H1 (cell line): ENCODE results near the gene OR2T34. TPM values are rescaled to one million over a fixed set of nuclear protein-coding genes. Genes with fewer than 3 reads are reported as not detected.

ENCODE experiments used
- CTCF ChIA-PET: fragments of 300-600 bp; sonication (Branson Sonifier 250); formaldehyde crosslinking; loops from one replicate; lab custom pipeline; 2021; ENCODE audit not compliant: partially characterized antibody; lab: Charles Lee
- POLR2A ChIA-PET: fragments of 300-600 bp; sonication (Branson Sonifier 250); formaldehyde crosslinking; loops from one replicate; lab custom pipeline; 2021; ENCODE audit warnings: inconsistent platforms; ENCODE audit not compliant: partially characterized antibody; lab: Charles Lee
- DNase-seq, 2 experiments: peaks; one replicate each; pipeline versions ENCODE4 v3.0.0 to v3.0.0-alpha.2; 2010 to 2022; ENCODE audit warnings: low spot score in 2 of 2, low read depth in 1 of 2, mixed read lengths in 1 of 2
- FAIRE-seq: peaks from 2 replicates; lab custom pipeline; 2011; peaks lifted over from hg19 to GRCh38; lab: Jason Lieb, UNC
- H2AFZ ChIP-seq: 2 replicates; pipeline ENCODE4 v1.8.1; 2012; ENCODE audit warnings: low read length, inconsistent platforms
- H2AK5ac ChIP-seq: 2 replicates; pipeline ENCODE4 v1.6.1; 2013; ENCODE audit warnings: low read depth, low read length
- H2BK120ac ChIP-seq: replicated peaks from 2 replicates; pipeline ENCODE3; 2013; ENCODE audit warnings: low read depth, low read length, inconsistent platforms
- H2BK12ac ChIP-seq: 2 replicates; pipeline ENCODE4 v1.6.1; 2013; ENCODE audit warnings: low read depth, low read length
- H2BK15ac ChIP-seq: 2 replicates; pipeline ENCODE4 v1.6.1; 2013; ENCODE audit warnings: low read length
- H2BK20ac ChIP-seq: 2 replicates; pipeline ENCODE4 v1.6.1; 2013; ENCODE audit warnings: low read length
- H2BK5ac ChIP-seq: 2 replicates; pipeline ENCODE4 v1.6.1; 2013; ENCODE audit warnings: low read depth, low read length
- H3K14ac ChIP-seq: 2 replicates; pipeline ENCODE4 v1.6.1; 2013; ENCODE audit warnings: inconsistent platforms; ENCODE audit not compliant: insufficient read length
- H3K18ac ChIP-seq: 2 replicates; pipeline ENCODE4 v1.6.1; 2013; ENCODE audit warnings: low read length; ENCODE audit errors: extremely low read depth
- H3K23ac ChIP-seq: 2 replicates; pipeline ENCODE4 v1.6.1; 2013; ENCODE audit warnings: inconsistent platforms; ENCODE audit not compliant: insufficient read length
- H3K23me2 ChIP-seq: 2 replicates; pipeline ENCODE4 v1.6.1; 2013; ENCODE audit warnings: low read depth, low read length
- H3K27ac ChIP-seq: 2 replicates; pipeline ENCODE4 v1.6.1; 2011; ENCODE audit warnings: low read depth, low read length, inconsistent platforms
- H3K27me3 ChIP-seq, 4 experiments: replicated peaks in 1 of 4; 1 replicate in 1 of 4; 2 replicates in 3 of 4; pipeline versions ENCODE4 v1.6.1 to v1.8.1; 2011 to 2013; ENCODE audit warnings: low read length in 3 of 4, mild to moderate bottlenecking in 3 of 4, inconsistent platforms in 2 of 4, mixed read lengths in 2 of 4, moderate library complexity in 1 of 4; ENCODE audit not compliant: control insufficient read depth in 3 of 4, insufficient read depth in 3 of 4; ENCODE audit errors: extremely low read depth in 1 of 4
- H3K36me3 ChIP-seq, 4 experiments: 2 replicates each; pipeline versions ENCODE4 v1.6.1 to v1.8.1; 2011 to 2013; ENCODE audit warnings: mild to moderate bottlenecking in 4 of 4, low read length in 3 of 4, moderate library complexity in 2 of 4, control low read depth in 1 of 4, inconsistent platforms in 1 of 4; ENCODE audit not compliant: insufficient read depth in 4 of 4, control insufficient read depth in 2 of 4
- H3K4ac ChIP-seq: replicated peaks from 2 replicates; pipeline ENCODE3; 2013; ENCODE audit warnings: low read length, low read depth, mixed read lengths, inconsistent platforms; ENCODE audit not compliant: insufficient read length
- H3K4me1 ChIP-seq, 4 experiments: replicated peaks in 1 of 4; 1 replicate in 1 of 4; 2 replicates in 3 of 4; pipeline versions ENCODE4 v1.6.1 to v1.8.1; 2011 to 2013; ENCODE audit warnings: low read length in 3 of 4, inconsistent platforms in 2 of 4, mixed read lengths in 1 of 4; ENCODE audit not compliant: insufficient read depth in 4 of 4, control insufficient read depth in 3 of 4
- H3K4me2 ChIP-seq, 2 experiments: 2 replicates each; pipeline versions ENCODE4 v1.6.1 to v1.8.1; 2011 to 2013; ENCODE audit warnings: low read depth in 2 of 2, low read length in 2 of 2, control low read depth in 1 of 2, inconsistent platforms in 1 of 2, mild to moderate bottlenecking in 1 of 2; ENCODE audit not compliant: insufficient read depth in 1 of 2
- H3K4me3 ChIP-seq, 4 experiments: fragments of 200-600, 300-600 bp in 1 of 4; sonication (generic), shearing (Covaris generic), sonication (Bioruptor Twin) in 1 of 4; 2 replicates each; pipeline versions ENCODE4 v1.5.1 to v1.8.1; 2011 to 2016; ENCODE audit warnings: low read length in 4 of 4, low read depth in 3 of 4, control low read depth in 2 of 4, inconsistent platforms in 2 of 4, mild to moderate bottlenecking in 2 of 4, mixed read lengths in 1 of 4, moderate library complexity in 1 of 4; ENCODE audit not compliant: insufficient read depth in 2 of 4; ENCODE audit errors: extremely low read depth in 1 of 4
- H3K56ac ChIP-seq: replicated peaks from 2 replicates; pipeline ENCODE3; 2013; ENCODE audit warnings: low read depth, mild to moderate bottlenecking, mixed read lengths, low read length, inconsistent platforms; ENCODE audit not compliant: insufficient read length
- H3K79me1 ChIP-seq: 2 replicates; pipeline ENCODE4 v1.6.1; 2013; ENCODE audit warnings: low read depth, low read length, control low read depth
- H3K79me2 ChIP-seq, 2 experiments: 2 replicates each; pipeline versions ENCODE4 v1.6.1 to v1.8.1; 2012 to 2013; ENCODE audit warnings: low read length in 2 of 2, mild to moderate bottlenecking in 2 of 2, inconsistent platforms in 1 of 2; ENCODE audit not compliant: insufficient read depth in 2 of 2, control insufficient read depth in 1 of 2
- H3K9ac ChIP-seq, 4 experiments: replicated peaks in 1 of 4; 1 replicate in 1 of 4; 2 replicates in 3 of 4; pipeline versions ENCODE4 v1.6.1 to v1.8.1; 2011 to 2013; ENCODE audit warnings: low read depth in 3 of 4, low read length in 3 of 4, control low read depth in 2 of 4, mild to moderate bottlenecking in 2 of 4, moderate library complexity in 2 of 4, inconsistent platforms in 1 of 4; ENCODE audit errors: extremely low read depth in 1 of 4
- H3K9me3 ChIP-seq, 2 experiments: 2 replicates each; pipeline versions ENCODE4 v1.6.1 to v1.8.1; 2012 to 2013; ENCODE audit warnings: mild to moderate bottlenecking in 2 of 2, moderate library complexity in 2 of 2, control low read depth in 1 of 2, inconsistent platforms in 1 of 2, low read depth in 1 of 2, low read length in 1 of 2, mixed read lengths in 1 of 2; ENCODE audit not compliant: insufficient read depth in 2 of 2
- H4K20me1 ChIP-seq, 2 experiments: replicated peaks in 1 of 2; 2 replicates each; pipeline versions ENCODE3 to v1.8.1; 2011 to 2013; ENCODE audit warnings: inconsistent platforms in 2 of 2, low read length in 2 of 2, mild to moderate bottlenecking in 1 of 2; ENCODE audit not compliant: insufficient read depth in 2 of 2, control insufficient read depth in 1 of 2
- H4K5ac ChIP-seq: 2 replicates; pipeline ENCODE4 v1.6.1; 2013; ENCODE audit warnings: low read length, low read depth, mixed read lengths, inconsistent platforms; ENCODE audit not compliant: insufficient read length
- H4K8ac ChIP-seq: 2 replicates; pipeline ENCODE4 v1.8.0; 2013; ENCODE audit warnings: mild to moderate bottlenecking, moderate library complexity, low read length, inconsistent platforms; ENCODE audit not compliant: insufficient read depth; ENCODE audit errors: extremely low read depth
- H4K91ac ChIP-seq: replicated peaks from 2 replicates; pipeline ENCODE3; 2013; ENCODE audit warnings: low read length, mixed read lengths, inconsistent platforms; ENCODE audit not compliant: insufficient read length
- MAFK ChIP-seq: IDR thresholded peaks from 2 replicates; pipeline ENCODE4 v1.6.1; 2012; ENCODE audit warnings: low read depth, mild to moderate bottlenecking, improper control_type of control experiment, low read length
- SIN3A ChIP-seq, 2 experiments: IDR thresholded peaks in 1 of 2; conservative IDR thresholded peaks in 1 of 2; 2 replicates each; pipeline ENCODE4 v1.6.1; 2011 to 2012; ENCODE audit warnings: low read length in 2 of 2, improper control_type of control experiment in 1 of 2, low read depth in 1 of 2, mild to moderate bottlenecking in 1 of 2
- WGBS, 2 experiments: shearing (Covaris generic) in 1 of 2; methylation state at CpG; one replicate each; pipeline versions ENCODE4 v1.1.6 to v1.1.7; 2013 to 2015; ENCODE audit warnings: low lambda C conversion rate in 2 of 2, mixed read lengths in 2 of 2, inconsistent platforms in 1 of 2, low coverage in 1 of 2, missing lambda C conversion rate in 1 of 2; ENCODE audit not compliant: insufficient replicate concordance in 2 of 2, insufficient coverage in 1 of 2, insufficient read length in 1 of 2; ENCODE audit errors: extremely low coverage in 1 of 2, missing lambda C conversion rate in 1 of 2; 5-methylcytosine and 5-hydroxymethylcytosine counted together
- polyA plus RNA-seq, 7 experiments: library from polyadenylated mRNA; depleted of rRNA in 3 of 7; stranded (reverse) in 5 of 7; unstranded in 2 of 7; fragments of >200 nt in 5 of 7; fragments of 200-250 nt in 2 of 7; gene quantifications; 1 replicate in 5 of 7; 2 replicates in 1 of 7; 4 replicates in 1 of 7; pipeline versions ENCODE4 v1.2.1 to v1.2.3, GENCODE V29; 2011 to 2013; ENCODE audit warnings: missing spikeins in 2 of 7, mixed read lengths in 2 of 7
- total RNA-seq: library from RNA; stranded (reverse); fragmentation: NEBNext Ultra II Directional; extraction: Animal tissue kit (Norgen Biotek cat#: 25700); gene quantifications from 2 replicates; pipeline ENCODE4 v1.2.1, GENCODE V29; 2021

The OR2T34 gene
- total and polyA plus RNA-seq, 2 of the 8 experiments (the other 6 are each of a cell fraction or from before 2014, with no cell fraction given), result not detected

DNA sequence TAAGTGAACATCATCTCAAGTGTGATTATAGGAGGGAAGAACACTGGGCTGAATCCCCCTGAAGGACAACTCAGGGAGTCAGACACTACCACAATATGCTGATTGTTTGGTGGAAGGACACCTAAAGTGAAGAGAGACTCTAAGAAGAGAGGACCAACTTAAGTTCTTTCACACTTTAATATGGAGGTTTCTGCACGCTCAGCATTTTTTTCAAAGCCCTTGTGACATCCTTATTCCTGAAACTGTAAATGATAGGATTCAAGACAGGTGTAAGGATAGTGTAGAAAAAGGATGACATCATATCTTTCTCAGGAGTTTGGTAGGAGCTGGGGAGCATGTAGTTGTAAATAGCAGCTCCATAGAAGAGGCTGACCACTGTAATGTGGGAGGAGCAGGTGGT is 18.1 kb upstream of the OR2T34 start:
- H3K4me1 ChIP-seq, result no peaks in the 10 kb centered on the region
- no peak for FAIRE-seq

More for the DNA sequence above, 18.1 kb upstream of the OR2T34 start:
- ChIA-PET POLR2A (no interaction called here), CTCF (no interaction called here)
- no peak overlapping the region for H3K4me2 ChIP-seq
- no peaks in the 10 kb centered on the region for H3K79me1 ChIP-seq
- no peak overlapping the region for H2BK12ac ChIP-seq
- H3K4ac ChIP-seq, result no peak overlapping the region
- no peak overlapping the region for H3K9ac ChIP-seq
- no peak overlapping the region for H2BK120ac ChIP-seq
- H3K14ac ChIP-seq, result no peak overlapping the region
- H2BK5ac ChIP-seq, result no peak overlapping the region
- no peaks in the 10 kb centered on the region for H3K79me2 ChIP-seq
- 64% methylated on average over 1 of the region's 1 CpG; no CpG with 5 or more reads in 1 of the 2 experiments for WGBS, 2 experiments
- no peak overlapping the region for H3K56ac ChIP-seq
- H3K18ac ChIP-seq, result no peak overlapping the region
- no peak overlapping the region for H2AK5ac ChIP-seq
- H3K23ac ChIP-seq, result no peak overlapping the region
- no peaks in the 10 kb centered on the region for H3K23me2 ChIP-seq
- DNase-seq, result no peak
- no peaks in the 10 kb centered on the region for H3K36me3 ChIP-seq
- TF ChIP-seq SIN3A (conservative IDR thresholded peaks at IDR 0.05 in 1 of 2, IDR thresholded peaks at IDR 0.05 in 1 of 2; ENCODE audit: low read depth in 1 of 2, low read length in 2 of 2), result no peak
- peak; percentile 83 for TF ChIP-seq MAFK
- H2BK20ac ChIP-seq, result no peak overlapping the region
- H4K5ac ChIP-seq, result no peak overlapping the region
- no peak overlapping the region for H4K91ac ChIP-seq
- peaks cover 61 to 67% of the 10 kb centered on the region in 2 experiments for H3K9me3 ChIP-seq
- no peak overlapping the region for H3K4me3 ChIP-seq
- H2AFZ ChIP-seq, result no peak overlapping the region
- H3K27ac ChIP-seq, result no peak overlapping the region
- H4K8ac ChIP-seq, result no peak overlapping the region
- H3K27me3 ChIP-seq, result no peaks in the 10 kb centered on the region
- no peaks in the 10 kb centered on the region for H4K20me1 ChIP-seq
- H2BK15ac ChIP-seq, result no peak overlapping the region
